Measurements from ENCODE around the gene SLC5A12. TPM values are rescaled to one million over a fixed set of nuclear protein-coding genes. Genes with fewer than 3 reads are reported as not detected.

Gene SLC5A12
- total RNA-seq, 3 donors from 2014 or later, result 0.13 to 0.58 (median 0.22) TPM

GRCh38 chr11:26719289-26719973, 2.4 kb downstream of the SLC5A12 start:
- DNase-seq, result no peak
- no peak for ATAC-seq
- intact Hi-C loops (cut with DNase I, micrococcal nuclease), result no loop called here

GRCh38 chr11:26717771-26718170, 4.1 kb downstream of the SLC5A12 start:
- Histone ChIP-seq H3K9me3 (no peaks in the 10 kb centered on the region), H3K4me1 (ENCODE audit: low read depth) (peaks cover 8% of the 10 kb centered on the region), H3K36me3 (ENCODE audit: low read depth) (no peaks in the 10 kb centered on the region), H3K4me3 (no peak overlapping the region)
- ATAC-seq, result peak; percentile 52
- peak in 1 of 3 donors; percentile 23 for DNase-seq
- TF ChIP-seq CTCF (IDR thresholded peaks at IDR 0.05), result no peak
- intact Hi-C loops (cut with DNase I, micrococcal nuclease), result no loop called here

More at GRCh38 chr11:26719289-26719973, 2.4 kb downstream of the SLC5A12 start:
- Histone ChIP-seq H3K36me3 (ENCODE audit: low read depth) (no peaks in the 10 kb centered on the region), H3K4me1 (ENCODE audit: low read depth) (peaks cover 8% of the 10 kb centered on the region), H3K9me3 (no peaks in the 10 kb centered on the region), H3K4me3 (no peak overlapping the region)
- no peak for TF ChIP-seq CTCF (IDR thresholded peaks at IDR 0.05)

DNA sequence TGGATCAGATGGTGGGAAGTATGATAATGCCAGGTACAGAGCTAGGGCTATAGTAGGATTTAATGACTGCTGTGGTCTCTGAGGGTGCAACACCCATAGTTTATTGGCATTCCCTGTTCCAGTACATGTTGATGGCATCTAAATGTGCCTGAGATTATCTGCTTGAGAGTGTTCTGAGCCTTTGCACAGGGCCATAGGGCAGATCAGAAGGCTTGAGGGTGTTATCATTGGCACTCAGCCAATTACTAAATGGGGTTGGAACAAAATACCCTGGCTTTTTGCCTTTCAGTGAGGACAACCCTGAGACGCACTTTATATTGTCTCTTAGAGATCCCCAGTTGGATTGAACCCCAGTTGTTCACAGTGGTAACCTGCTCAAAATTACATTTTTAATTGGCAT, 6.7 kb downstream of the SLC5A12 start:
- peak; percentile 57 for ATAC-seq
- TF ChIP-seq CTCF (IDR thresholded peaks at IDR 0.05), result no peak
- no peak for DNase-seq

DNA sequence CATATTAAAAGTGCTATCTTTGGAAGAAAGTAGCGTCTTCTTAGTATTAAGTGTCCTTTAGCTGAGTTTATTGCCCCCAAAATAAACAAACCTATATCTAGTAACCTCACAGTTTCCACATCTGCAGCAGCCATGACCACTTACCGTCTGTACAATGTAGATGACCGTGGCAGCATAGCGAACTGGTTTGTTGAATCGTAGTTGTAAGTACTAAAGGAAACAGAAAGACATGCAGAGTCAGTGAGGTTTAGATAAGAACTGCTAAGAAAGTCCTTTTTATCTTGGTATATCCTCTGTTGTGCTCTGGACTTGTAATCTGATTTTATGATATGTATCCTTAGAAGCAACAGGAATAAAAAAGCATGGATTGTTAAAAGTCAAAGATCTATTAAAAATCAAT, 9.4 kb downstream of the SLC5A12 start:
- DNase-seq (no peak), ATAC-seq (no peak)
- no peaks in the 10 kb centered on the region for H3K36me3 ChIP-seq (ENCODE audit: low read depth)
- H3K4me1 ChIP-seq (ENCODE audit: low read depth), result peaks cover 6% of the 10 kb centered on the region
- no peak for TF ChIP-seq CTCF (IDR thresholded peaks at IDR 0.05)
- H3K9me3 ChIP-seq, result no peaks in the 10 kb centered on the region
- no peak overlapping the region for H3K4me3 ChIP-seq
- intact Hi-C loops (cut with DNase I, micrococcal nuclease), result no loop called here

More for the DNA sequence above, 6.7 kb downstream of the SLC5A12 start:
- intact Hi-C loops (cut with DNase I, micrococcal nuclease), result no loop called here
- H3K9me3 ChIP-seq, result no peaks in the 10 kb centered on the region
- H3K36me3 ChIP-seq (ENCODE audit: low read depth), result no peaks in the 10 kb centered on the region
- no peak overlapping the region for H3K4me3 ChIP-seq
- peaks cover 8% of the 10 kb centered on the region for H3K4me1 ChIP-seq (ENCODE audit: low read depth)

DNA sequence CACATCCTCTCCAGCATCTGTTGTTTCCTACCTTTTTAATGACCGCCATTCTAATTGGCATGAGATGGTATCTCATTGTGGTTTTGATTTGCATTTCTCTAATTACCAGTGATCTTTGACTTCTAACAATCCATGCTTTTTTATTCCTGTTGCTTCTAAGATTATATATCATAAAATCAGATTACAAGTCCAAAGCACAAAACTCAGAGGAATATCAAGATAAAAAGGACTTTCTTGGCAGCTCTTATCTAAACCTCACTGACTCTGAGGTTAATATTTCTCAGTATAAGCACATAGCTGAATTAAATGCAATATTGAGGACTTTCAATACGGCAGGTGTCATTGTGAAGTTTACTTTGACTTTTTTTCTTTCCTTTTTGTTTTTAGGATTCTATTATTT, 11.4 kb downstream of the SLC5A12 start:
- Histone ChIP-seq H3K4me3 (no peak overlapping the region), H3K9me3 (no peaks in the 10 kb centered on the region), H3K36me3 (ENCODE audit: low read depth) (no peaks in the 10 kb centered on the region), H3K4me1 (ENCODE audit: low read depth) (no peaks in the 10 kb centered on the region)
- no peak for TF ChIP-seq CTCF (IDR thresholded peaks at IDR 0.05)
- DNase-seq (no peak), ATAC-seq (peak; percentile 71)
- intact Hi-C loops (cut with DNase I, micrococcal nuclease), result no loop called here

Measured in mucosa of descending colon (tissue), 3 donors.